ENCODE results near the gene TBCA.
A peak's percentile ranks its signal among the peaks of the same experiment; 100 is the strongest.
"Not testable (repeated sequence)": the region's sequence is repeated elsewhere in the genome, so short reads cannot be mapped to it uniquely, and the experiment has no call there.

TBCA gene

GRCh38 chr5:77709340-77709739 lies 66.8 kb downstream of the TBCA start:
- DNase-seq (ENCODE audit: low spot score) = no peak

DNA sequence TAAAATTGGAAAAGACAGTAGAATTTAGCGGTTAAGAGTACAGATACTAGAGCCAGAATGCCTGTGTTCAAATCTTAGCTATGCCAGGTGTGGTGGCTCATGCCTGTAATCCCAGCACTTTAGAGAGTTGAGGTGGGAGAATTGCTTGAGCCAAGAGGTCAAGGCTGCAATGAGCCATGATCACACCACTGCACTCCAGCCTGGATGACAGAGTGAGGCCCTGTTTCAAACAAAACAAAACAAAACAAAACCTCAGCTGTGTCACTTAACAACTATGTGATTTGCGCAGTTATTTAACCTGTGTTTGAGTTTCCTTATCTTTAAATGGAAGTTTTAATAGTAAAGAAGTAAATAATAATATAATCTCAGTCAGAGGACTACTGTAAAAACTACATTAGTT lies 68.3 kb downstream of the TBCA start:
- no peak for DNase-seq (ENCODE audit: low spot score)

- DNase-seq (ENCODE audit: low spot score) = not testable (repeated sequence)
Measured at GRCh38 chr5:77699569-77699968, 76.6 kb downstream of the TBCA start.

- no peak for DNase-seq (ENCODE audit: low spot score)
Measured at GRCh38 chr5:77698920-77699319, 77.2 kb downstream of the TBCA start.

GRCh38 chr5:77697692-77698091 lies 78.4 kb downstream of the TBCA start:
- no peak for DNase-seq (ENCODE audit: low spot score)

- no peak for DNase-seq (ENCODE audit: low spot score)
Measured at GRCh38 chr5:77696120-77696519, 80.0 kb downstream of the TBCA start.

DNA sequence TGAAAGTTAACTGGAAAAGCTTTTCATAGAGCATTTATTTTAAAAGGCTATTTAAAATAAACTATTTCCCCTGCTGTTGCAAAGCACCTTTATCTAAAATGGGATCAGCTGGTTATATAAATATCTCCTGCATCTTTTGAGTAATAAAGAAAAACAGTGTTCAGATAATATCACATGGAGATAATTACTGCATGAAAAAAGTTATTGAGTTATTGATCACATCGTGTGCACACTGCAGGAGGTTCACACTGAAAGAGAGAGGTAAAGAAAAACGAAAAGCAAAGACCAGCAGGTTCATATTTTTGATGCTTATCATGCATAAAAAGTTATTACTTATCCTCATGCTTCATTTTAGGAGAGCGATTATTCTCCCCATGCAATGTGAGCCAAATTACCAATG lies 82.2 kb downstream of the TBCA start:
- DNase-seq (ENCODE audit: low spot score) = no peak

DNA sequence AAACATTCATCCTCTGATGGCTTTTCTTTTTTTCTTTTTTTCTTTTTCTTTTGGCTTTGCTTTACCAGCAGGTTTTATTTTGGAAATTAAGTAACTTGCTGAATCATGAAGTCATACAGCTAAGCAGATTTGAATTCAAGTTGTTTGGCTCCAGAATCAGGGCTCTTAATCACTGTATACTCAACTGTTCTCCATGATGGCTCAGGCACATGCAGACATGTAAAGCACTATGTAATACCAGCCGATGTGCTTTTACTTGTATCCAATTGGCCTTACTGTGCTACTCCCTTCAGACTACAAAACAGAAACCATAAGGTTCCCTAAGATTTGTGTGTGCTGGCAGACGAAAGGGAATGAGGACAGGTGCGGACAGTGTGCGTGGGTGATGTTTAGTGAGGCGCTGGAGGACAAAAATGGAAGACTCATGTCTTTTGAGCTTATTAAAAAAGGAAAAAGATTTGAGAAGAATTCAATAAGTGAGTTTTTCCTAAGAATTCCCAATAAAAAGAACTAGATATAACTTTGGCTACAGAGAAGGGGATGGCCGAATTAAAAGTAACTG lies 92.9 kb downstream of the TBCA start:
- no peak for DNase-seq (ENCODE audit: low spot score)

- DNase-seq (ENCODE audit: low spot score) = no peak
Measured at GRCh38 chr5:77670526-77670925, 105.6 kb downstream of the TBCA start.

GRCh38 chr5:77669677-77670076 lies 106.5 kb downstream of the TBCA start:
- DNase-seq (ENCODE audit: low spot score) = no peak

DNA sequence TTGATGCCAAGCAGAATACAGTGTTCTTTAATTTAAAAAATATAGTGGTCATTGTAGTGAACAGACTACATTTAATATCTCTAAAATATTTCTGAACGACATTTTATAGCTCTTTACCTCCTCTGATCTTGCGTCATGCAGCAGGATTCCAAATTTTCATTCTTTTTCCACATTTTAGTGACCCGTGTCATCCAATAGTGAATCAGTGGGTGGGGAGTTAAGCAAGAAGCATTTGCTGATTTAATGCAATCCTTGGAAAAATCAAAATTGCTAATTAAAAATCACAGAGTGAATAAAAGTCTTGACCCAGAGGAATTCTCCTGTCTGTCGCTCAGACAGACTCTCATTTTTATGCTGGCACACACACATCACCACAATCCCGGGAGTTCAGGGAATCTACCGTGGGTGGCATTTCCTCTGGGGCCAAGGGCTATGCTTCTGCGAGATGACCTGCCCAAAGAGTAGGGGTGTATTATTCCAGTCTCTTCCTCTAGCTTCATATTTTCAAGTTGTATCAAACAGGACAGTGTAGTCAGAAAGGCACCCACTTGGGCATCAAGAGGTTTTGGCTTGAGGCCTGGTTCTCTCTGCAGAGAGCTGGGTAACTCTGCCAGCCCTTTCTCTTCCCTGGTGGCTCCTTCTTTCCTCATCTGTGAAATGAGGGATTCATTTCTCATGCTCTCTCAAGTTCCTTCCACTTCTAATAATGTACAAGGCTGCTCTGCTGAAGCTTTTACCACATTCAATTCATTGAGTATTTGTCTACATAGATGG lies 112.9 kb downstream of the TBCA start:
- DNase-seq (ENCODE audit: low spot score) = no peak

GRCh38 chr5:77662635-77663034 lies 113.5 kb downstream of the TBCA start:
- no peak for DNase-seq (ENCODE audit: low spot score)

GRCh38 chr5:77658662-77659061 lies 117.5 kb downstream of the TBCA start:
- DNase-seq (ENCODE audit: low spot score) = no peak

GRCh38 chr5:77651343-77651742 lies 124.8 kb downstream of the TBCA start:
- DNase-seq (ENCODE audit: low spot score) = no peak

DNA sequence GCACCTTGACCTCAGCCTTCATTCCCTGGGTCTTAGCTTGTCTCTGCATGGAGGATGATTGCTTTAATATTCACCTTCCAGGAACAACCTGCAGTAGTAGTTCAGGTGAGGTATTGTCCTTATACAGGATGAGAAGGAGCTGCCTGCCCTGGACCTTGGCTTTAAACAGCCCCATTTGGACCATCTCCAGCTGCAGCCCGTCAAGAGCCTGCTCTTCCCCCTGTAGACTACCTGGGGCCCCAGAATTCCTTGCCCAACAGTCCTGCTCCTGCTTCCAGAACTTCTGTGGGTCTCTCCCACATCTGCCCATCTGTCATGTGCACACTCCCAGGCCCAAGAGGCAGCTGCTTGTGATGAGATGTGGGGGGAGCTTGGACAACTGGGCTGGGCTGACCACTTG lies 125.5 kb downstream of the TBCA start:
- no peak for DNase-seq (ENCODE audit: low spot score)

DNA sequence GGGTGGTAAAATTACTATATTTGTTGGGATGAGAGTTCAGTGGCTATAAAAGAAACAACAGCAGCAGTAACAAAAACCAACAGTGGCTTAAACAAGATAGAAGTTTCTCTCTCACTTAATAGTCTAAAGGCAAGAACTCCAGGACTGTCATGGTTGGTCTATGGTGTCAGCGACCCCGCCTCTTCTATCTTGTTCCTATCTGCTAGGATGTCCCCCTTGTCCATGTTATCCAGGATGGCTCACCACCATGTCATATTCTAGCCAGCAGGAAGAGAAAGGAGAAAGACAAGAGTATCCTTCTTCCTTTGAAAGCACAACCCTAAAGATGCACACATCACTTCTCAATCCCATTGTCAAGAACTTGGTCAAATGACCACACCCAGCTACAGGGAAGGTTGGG lies 126.4 kb downstream of the TBCA start:
- DNase-seq (ENCODE audit: low spot score) = no peak

DNA sequence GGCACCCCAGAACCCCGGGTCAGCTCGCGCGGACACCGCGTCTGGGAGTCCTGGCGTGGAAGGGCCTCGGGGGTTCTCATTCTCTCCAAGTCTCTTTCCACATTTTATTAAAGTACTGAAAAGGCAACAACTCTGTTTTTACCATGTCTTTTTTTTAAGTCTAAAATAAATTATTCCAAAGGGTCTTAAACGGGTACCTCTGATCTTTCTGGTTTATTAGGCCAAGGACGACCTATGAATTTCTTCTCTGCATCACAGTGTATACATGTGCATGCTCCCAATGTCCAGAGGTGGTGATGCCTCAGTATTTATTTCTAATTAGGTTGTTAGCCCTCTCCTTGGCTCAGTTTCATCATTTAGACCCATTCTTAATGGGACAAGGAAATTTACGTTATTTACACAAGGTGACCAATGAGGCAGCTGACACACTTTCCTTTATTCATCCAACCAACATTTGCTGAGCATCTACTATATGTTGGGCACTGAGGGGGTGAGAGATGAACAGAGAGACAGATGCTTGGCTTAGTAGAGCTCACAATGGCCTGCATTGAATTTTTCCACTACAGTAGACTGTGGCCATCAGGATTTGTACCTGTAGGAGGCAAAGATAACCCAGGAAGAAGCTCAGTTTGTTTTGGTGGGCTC lies 130.0 kb downstream of the TBCA start:
- no peak for DNase-seq (ENCODE audit: low spot score)

GRCh38 chr5:77645158-77645994 lies 130.8 kb downstream of the TBCA start:
- peak; percentile 55 for DNase-seq (ENCODE audit: low spot score)

DNA sequence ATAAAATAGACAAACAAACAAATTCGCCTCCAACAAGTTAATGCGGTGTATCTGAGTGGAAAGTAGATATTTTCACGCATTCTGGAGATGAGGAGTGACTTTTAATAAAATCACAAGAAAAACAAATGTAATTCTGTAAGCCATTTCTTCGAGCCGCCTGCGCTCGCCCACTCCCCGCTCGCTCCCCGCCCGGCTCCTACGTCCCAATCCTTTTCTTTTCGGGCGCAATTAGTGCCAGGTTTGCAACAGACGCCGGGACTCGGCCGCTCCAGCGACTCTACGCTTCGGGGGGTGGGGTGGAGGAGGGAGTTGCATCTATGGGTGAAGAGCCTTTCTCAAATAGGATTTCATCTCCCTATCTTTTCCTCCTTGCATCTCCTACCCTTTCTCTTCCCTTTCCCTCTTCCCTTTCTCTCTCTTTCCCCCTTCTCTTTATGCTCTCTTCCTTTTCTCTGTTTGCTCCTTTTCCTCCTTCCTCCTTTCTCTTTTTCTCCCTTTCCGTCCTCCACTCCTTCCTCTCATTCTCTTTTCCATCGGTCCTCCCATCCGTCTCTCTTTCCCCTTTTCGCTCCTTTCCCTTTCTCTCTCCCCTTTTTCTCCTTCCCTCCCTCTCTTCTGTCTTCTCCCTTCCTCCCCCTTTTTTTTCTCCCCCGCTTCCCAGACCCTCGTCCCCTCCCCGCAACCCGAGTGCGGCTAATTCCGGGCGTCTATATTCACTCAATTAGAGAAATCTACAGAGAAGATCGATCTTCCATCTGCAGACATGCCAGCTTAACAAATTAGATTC lies 131.6 kb downstream of the TBCA start:
- DNase-seq (ENCODE audit: low spot score) = no peak

- DNase-seq (ENCODE audit: low spot score) = no peak
Measured at GRCh38 chr5:77643654-77644370, 132.3 kb downstream of the TBCA start.
